ENCODE measurements around the gene HDAC4.

DNA sequence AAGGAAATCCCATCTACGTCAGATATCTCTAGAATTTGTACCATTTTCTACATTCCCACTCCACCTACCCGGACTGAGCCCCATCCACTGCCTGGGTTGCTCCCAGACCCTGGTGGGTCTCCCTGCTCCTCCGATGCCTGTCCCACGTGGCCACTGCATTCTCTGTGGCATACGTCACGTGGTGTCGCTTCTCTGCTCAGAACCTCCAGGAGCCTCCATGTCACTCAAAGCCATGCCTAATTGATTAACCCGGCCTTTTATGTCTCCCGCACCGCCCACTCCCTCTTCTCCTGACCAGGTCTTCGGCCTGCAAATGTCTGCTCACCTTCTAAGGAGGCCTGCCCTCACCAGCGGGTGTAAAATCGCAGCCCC is 176.6 kb downstream of the HDAC4 start:
- TF ChIP-seq EZH2 (IDR thresholded peaks at IDR 0.05; ENCODE audit: low read depth) = no peak
- TF ChIP-seq, protein P1, sequence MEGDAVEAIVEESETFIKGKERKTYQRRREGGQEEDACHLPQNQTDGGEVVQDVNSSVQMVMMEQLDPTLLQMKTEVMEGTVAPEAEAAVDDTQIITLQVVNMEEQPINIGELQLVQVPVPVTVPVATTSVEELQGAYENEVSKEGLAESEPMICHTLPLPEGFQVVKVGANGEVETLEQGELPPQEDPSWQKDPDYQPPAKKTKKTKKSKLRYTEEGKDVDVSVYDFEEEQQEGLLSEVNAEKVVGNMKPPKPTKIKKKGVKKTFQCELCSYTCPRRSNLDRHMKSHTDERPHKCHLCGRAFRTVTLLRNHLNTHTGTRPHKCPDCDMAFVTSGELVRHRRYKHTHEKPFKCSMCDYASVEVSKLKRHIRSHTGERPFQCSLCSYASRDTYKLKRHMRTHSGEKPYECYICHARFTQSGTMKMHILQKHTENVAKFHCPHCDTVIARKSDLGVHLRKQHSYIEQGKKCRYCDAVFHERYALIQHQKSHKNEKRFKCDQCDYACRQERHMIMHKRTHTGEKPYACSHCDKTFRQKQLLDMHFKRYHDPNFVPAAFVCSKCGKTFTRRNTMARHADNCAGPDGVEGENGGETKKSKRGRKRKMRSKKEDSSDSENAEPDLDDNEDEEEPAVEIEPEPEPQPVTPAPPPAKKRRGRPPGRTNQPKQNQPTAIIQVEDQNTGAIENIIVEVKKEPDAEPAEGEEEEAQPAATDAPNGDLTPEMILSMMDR (conservative IDR thresholded peaks at IDR 0.05) = no peak
